TTC549 (cell line): ENCODE measurements around the gene BAX.
A peak's percentile ranks its signal among the peaks of the same experiment; 100 is the strongest.

Experiments used
- FAIRE-seq: peaks from 2 replicates; lab custom pipeline; 2012; peaks lifted over from hg19 to GRCh38; lab: Jason Lieb, UNC

The BAX gene

DNA sequence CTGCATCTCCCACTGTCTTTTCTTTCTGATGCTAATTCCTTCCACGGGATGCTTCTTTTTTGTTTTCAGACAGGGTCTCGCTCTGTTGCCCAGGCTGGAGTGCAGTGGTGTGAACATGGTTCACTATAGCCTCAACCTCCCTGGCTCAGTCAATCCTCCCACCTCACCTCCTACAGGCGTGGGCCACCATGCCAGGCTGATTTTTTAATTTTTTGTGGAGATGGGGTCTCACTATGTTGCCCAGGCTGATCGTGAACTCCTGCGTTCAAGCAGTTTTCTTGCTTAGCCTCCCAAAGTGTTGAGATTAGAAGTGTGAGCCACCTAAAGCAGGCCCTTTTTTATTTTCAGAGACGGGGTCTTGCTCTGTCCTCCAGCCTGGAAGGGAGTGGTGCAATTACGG is 33.6 kb downstream of the BAX start:
- no peak for FAIRE-seq

DNA sequence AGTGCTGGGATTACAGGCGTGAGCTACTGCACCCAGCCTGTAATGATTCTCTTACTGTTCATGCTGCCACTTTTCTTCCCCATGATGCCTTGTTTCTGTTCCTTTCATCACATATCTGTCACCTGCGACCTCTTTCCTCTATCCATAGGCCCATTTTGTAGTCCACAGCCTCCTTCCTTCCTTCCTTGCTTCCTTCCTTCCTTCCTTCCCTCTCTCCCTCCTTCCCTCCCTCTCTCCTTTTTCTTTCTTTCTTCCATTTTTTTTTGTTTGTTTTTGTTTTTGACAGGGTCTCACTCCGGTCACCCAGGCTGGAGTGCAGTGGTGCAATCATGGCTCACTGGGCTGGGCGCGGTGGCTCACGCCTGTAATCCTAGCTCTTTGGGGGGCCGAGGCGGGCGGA is 34.2 kb downstream of the BAX start:
- no peak for FAIRE-seq

DNA sequence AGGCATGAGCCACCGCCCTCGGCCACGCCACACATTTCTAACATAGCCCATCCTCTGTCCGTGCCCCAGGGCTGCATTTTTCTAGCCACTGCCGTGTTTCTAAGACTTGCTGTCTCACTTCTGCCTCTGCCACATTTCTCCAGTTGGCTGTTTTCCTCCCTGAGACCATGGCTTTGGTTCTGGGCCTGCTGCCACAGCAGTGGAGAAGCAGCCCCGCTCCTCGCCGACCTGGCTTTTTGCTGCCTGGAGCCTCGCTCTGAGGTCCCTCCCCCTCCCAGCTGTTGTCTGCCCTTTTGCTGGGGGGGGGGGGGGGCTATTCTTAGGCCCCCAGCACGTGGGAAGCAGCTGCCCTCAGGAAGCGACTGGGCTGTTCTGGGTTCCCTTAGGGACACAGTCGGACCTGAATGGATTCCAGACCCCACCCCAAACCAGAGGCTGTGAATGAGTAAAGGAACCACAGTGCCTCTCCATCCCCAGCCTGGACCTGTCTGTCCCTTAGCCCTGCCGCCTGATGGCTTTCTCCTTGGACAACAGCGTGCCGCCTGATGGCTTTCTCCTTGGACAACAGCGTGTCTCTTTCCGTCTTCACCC is 35.1 kb downstream of the BAX start:
- FAIRE-seq = no peak

DNA sequence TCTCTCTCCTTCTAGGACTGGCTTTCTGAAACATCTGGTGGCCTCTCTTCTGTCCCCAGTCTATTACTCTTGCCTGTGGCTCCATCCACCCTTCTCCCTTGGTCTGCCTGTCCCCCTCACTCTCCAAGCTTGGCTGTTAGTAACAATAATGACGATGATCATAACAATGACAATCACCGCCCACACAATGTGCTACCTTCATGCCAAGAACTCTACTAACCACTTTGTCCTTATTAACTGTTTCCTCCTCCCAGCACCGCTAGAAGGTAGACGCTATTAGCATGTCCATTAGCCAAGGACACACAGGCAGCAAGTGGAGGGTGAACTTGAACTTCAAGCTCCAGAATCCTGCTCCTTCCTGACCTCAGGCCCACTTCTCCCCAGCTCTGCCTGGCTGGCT is 35.7 kb downstream of the BAX start:
- FAIRE-seq = no peak

DNA sequence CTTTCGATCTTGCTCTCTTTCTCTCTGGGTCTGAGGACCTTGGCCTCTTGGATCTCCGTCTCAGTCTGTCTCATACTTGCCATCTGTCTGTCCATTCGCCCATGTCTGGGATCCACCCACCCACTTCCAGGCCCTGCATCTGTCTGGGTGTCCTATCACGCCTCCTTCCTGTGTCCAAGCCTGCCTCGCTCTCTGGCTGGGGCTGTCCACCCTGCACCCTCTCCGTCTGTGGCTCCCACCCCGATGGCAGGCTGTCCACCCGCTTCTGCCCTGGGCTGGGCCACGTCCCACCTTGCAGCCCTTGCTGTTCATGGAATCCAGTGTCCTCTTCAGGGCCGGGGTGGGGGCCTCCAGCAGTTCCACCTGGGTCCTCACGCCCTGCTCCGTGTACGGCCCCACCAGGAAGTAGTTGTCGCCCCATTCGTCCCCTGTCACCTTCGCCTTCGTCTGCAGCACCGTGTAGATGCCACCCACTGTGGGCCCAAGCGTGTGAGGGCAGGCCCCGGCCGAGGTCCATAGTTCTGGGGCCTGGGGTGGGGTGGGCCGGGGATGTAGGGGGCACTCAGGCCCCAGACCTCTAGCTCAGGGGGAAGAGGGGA is 36.4 kb downstream of the BAX start:
- FAIRE-seq = no peak

DNA sequence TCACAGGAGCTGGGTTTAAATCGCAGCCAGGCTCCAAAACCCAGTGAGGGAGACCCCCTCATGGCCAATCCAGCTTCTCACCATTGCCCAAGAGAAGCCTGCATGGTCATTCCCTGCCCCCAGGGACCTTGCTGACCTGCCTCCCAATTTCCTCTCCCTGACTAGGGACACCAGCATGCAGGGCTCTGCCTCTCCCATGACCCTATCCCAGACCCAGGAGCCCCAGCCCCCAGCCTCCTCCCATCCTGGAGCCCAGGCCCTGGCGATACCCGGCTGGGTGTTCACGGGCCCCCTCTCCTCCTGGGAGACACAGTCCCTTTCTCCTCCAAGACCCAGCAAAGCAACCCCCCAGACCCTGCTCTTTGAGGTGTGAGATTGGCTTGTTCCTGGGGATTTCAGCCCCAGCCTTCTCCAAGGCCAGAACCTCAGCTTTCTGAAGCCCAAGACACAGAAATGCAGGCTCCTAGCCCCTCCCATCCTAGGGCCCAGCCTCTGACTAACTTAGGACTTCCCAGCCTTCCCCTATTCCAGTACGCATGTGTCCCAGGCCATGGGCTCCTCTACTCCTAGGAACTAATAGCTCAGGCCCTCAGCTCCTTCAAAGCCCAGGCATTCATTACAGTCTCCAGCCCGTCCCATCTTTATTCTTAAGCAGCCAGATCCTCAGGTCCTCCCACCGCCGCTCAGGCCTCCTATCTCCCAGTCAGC is 37.4 kb downstream of the BAX start:
- FAIRE-seq = no peak

DNA sequence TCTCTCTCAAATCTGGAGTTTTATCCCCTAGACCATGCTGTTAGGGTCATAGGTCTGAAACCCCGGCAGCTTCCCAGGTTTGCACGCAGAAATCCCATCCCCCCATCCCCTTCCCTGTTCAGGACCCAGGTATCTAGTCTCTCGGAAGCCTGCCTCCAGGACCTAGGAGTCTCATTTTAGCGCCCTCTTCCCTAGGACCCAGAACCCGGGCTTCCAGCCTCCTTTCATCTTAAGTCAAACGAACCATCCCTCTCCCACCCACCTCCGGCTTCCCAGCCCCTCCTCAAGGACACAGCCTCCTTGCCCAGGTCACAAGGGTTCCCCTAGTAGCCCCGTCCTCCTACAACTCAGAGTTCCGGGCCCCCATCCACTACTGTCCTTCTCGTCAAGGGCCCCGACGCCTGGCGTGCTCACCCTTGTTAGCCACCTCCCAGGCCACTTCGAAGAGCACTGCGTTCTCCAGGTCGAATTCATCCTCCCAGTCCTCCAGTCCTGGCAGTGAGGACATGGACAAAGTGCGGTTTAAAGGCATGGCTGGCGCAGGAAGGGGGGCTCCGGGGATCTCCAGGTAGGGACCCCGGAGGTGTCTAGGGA is 38.0 kb downstream of the BAX start:
- FAIRE-seq = no peak

DNA sequence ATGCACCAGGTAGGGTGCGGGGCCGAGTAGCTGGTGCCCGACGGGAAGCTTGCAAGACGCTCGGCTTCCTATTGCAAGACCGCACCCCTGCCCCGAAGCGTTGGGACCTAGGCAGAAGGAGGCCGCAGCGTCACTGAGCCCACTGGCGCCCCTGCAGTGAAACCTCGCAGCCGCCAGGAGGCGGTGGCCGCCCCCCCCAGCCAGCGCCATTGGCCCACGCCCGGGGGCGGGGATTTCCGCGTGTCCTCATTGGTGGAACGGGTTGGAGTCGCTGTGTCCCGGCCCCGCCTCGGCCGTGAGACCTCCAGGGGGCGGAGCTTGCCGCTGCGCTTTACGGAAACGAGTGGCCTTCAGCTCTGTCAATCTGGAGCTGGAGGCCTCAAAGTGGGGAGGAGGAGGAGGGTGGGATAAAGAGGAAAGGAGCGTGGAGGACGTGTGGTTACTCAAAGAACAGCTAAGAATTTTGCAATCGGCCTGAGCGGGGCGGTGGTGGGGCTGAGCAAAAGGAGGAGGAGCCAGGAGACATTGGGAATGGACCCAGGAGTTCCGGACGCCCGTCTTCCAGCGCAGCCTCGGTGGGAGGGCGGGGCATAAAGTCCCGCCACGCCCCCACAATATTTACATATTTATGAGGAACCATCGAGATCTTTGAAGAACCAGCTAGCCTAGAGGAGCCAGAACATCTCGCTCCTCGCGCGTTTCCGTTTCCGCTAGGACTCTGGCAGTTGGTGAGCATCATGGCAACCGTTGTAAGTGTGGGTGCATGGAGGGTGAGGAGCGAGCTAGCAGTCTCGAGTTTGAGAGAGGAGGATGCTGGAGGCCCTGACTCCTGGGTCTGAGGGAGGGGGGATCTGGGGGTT is 38.7 kb downstream of the BAX start, which contains the start of the genes GYS1 and RUVBL2:
Gene GYS1, minus strand, starts transcription at position 135 of the 860 bp plus-strand sequence. CDS start 197 bp downstream, outside the sequence.
Gene RUVBL2, plus strand, starts transcription at position 713 of the 860 bp plus-strand sequence. Its CDS starts 25 bp downstream, at position 738.
- FAIRE-seq = peak; percentile 94

DNA sequence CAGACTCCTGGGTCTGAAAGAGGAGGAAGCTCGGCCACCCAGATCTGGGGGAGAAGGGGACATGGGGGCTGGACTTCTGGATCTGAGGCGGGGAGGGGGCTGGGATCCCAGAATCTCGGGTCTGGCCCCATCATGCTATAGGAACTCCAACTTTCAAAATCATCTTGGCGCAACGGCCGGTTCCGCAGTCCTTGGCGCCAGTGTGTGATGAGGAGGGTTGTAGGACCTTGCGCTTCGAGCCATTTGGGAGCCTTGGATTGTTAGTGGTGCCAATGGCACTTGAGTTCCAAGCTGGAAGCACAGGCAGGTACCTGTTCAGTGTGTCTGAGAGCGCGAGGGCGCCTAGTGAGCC is 39.3 kb downstream of the BAX start:
- no peak for FAIRE-seq

DNA sequence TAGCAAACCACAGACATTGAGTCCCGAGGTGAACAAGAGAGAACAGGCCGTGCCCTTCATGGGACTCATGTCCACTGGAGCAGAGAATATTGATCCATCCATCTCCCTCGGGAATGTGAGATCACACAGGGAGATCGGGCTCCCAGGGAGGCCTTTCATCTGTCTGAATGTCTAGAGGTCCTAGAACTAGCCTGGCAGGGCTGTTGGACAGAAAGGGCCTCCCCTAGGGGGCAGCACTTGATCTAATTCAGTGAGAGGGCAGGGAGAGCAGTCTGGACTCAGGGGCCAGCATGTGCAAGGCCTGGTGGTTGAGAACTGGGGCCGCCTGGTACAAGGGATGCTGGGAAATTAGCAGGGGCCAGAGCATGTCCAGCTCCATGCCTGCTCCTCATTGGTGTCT is 43.3 kb downstream of the BAX start:
- no peak for FAIRE-seq

DNA sequence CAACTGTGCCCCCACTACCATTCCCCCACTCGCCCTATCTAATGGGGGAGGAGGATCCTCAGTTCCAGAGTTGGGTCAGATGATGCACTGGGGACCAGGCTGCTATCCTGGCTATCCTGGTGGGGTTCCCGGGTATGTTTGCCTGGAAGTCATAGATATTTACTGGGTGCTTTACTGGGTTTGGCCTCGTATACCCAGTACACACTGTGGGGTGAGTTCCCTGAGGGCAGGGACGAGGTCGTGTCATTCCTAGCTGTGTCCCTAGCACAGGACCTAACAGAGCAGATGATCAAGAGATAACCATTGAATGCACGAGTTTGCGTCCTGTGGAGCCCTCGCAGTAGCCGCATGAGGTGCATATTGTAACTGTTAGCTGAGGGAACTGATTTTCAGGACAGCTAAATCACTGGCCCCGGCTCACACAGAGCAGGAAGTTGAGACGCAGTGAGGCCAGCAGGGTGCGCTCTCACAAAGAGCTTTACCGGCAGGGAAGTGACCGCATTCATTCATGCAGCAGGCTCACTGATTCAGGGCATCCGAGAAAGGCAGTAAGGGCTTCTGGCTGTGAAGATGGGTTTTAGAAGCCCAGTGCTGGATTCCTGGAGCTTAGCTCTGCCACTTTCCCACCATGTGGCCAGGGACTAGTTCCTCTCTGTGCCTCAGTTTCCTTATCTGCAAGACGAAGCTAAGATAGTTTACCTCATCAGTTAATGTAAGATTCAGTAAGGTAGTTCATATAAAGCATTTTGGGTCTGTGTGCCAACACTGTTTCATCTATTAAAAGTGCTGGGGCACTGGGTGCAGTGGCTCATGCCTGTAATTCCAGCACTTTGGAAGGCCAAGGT is 45.0 kb downstream of the BAX start:
- no peak for FAIRE-seq

DNA sequence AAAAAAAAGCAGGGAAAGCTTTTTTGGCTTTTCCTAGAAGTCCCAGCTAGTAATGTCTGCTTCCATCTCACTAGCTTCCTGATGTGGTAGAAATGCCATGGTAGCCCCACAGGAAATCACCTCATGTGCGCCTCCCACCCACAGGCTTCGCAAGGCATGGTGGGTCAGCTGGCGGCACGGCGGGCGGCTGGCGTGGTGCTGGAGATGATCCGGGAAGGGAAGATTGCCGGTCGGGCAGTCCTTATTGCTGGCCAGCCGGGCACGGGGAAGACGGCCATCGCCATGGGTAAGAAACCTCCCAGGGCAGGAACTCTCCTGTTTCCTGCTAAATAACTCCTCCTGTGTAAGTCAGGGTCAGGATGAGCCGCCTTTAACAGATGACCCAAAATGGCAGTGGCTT is 49.5 kb downstream of the BAX start:
- no peak for FAIRE-seq

DNA sequence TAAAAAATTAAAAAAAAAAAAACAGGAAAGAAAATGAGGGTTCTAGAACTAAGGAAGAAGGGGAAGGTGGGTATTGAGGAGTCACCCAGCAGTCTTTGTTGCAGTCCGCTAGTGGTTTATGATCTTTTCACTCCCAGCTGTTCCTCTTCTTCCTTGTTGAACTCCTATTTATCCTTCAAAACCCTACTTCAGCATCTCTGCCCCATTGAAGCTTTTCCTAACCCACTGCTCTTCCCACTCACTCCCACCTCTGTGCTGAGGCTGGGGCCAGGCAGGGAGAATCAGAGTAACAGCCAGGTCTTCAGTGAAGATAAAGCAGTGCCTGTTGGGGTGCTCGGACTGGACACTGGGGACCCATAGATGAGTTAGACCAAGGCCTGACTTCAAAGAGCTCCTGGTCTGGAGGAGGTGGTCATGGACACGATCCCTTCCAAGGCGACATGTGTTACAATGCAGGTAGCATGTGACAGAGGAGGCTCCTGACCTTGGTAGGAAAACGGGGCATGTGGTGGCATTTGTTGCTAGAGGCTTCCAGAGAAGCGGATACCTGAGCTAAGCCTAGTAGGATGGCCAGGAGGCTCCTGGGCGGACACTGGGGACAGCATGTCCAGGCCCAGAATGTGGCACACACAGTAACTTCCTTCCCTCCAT is 50.4 kb downstream of the BAX start:
- FAIRE-seq = no peak

DNA sequence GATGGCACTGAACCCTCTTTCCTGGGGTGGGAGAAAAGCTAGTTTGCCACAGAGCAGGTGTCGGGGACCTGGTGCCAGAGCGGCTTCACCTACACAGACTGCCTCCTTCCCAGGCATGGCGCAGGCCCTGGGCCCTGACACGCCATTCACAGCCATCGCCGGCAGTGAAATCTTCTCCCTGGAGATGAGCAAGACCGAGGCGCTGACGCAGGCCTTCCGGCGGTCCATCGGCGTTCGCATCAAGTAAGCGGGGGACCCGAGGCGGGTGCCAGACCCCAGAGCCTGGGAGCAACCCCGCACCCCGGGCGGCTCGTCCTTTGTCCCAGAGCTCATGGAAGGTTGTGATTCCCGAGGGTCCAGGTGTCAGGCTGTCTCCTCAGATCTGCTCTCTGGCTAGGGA is 52.2 kb downstream of the BAX start:
- no peak for FAIRE-seq

DNA sequence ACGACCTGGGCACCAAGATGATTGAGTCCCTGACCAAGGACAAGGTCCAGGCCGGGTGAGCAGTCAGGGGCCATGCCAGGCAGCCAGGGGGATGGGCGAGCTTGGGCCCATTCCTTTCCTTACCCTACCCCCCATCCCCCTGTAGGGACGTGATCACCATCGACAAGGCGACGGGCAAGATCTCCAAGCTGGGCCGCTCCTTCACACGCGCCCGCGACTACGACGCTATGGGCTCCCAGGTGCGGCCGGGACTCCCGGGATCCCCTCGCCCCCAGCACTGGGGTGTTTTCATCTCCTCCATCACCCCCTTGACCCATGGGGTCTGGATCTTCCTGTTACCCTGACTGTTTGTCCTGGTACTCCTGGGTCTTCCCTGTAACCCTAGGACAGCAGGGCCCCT is 55.2 kb downstream of the BAX start:
- no peak for FAIRE-seq

DNA sequence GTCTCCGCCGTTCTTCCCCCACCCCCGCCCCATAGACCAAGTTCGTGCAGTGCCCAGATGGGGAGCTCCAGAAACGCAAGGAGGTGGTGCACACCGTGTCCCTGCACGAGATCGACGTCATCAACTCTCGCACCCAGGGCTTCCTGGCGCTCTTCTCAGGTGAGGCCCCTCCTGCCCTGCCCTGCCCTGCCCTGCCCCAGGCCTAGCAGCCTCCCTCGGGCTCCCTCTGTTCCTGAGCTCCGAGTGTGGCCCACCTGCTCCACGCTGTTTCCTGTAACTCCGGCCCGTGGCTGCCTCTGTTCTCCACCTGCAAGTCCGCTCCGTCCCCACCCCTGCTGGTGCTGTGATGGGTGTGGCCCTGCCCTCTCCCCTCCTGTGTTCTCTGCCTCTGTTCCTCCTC is 55.8 kb downstream of the BAX start:
- no peak for FAIRE-seq

DNA sequence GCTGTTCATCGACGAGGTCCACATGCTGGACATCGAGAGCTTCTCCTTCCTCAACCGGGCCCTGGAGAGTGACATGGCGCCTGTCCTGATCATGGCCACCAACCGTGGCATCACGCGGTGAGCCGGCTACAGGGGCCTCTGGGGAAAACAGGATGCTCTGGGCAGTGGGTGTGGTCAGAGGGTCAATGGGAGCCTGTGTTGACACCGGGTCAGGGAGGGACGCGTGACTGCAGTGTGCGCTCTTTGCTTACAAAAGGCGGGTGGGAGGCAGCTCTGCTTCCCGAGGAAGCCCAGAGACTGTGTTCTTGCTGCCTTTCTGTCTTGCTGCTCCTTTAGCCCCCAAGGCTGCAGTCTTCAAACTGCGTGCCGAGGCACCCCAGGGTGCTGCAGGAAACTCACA is 56.5 kb downstream of the BAX start:
- FAIRE-seq = no peak
